ENCODE results near the gene RPL19. TPM values are rescaled to one million over a fixed set of nuclear protein-coding genes. Genes with fewer than 3 reads are reported as not detected.
"Not testable (repeated sequence)": the region's sequence is repeated elsewhere in the genome, so short reads cannot be mapped to it uniquely, and the experiment has no call there.

RPL19 gene
- total RNA-seq, 8 experiments from 2014 or later: 2,038 to 3,335 (median 2,760) TPM

GRCh38 chr17:39244600-39245570 is 44.8 kb downstream of the RPL19 start:
- ATAC-seq (replicated peaks in 6 of 8): peak; percentile 88 to 95 (median 92)
- in situ Hi-C loops (cut with MboI; ENCODE audit: low pct_unique_long_range_greater_than_20kb in 2 of 9, low sequenced_read_pairs in 9 of 9, unreplicated experiment in 9 of 9): loop anchor here in 3 of 9 experiments (10.0 to 25.0 kb wide), 2 partner anchors 258 to 260 kb away; no protein-coding TSS in a partner anchor
- Histone ChIP-seq H3K4me3 (no peak overlapping the region), H3K27ac (no peak overlapping the region), H3K4me1 (replicated peaks in 1 of 2) (peaks cover 4 to 8% of the 10 kb centered on the region in 2 donors)
- WGBS, 10 experiments: 0 to 80% (median 0%) methylated on average over 1 to 2 of the region's 6 CpGs; no CpG with 5 or more reads in 7 of the 10 experiments

GRCh38 chr17:39246274-39246673 is 46.2 kb downstream of the RPL19 start:
- Histone ChIP-seq H3K27ac (no peak overlapping the region), H3K4me3 (no peak overlapping the region), H3K4me1 (replicated peaks in 1 of 2) (peaks cover 4 to 8% of the 10 kb centered on the region in 2 donors)
- no peak for ATAC-seq (replicated peaks in 6 of 8)
- in situ Hi-C loops (cut with MboI; ENCODE audit: low pct_unique_long_range_greater_than_20kb in 2 of 9, low sequenced_read_pairs in 9 of 9, unreplicated experiment in 9 of 9): loop anchor here in 3 of 9 experiments (10.0 to 25.0 kb wide), 2 partner anchors 259 to 261 kb away; no protein-coding TSS in a partner anchor
- WGBS, 10 experiments: 0 to 87% (median 35%) methylated on average over 1 to 2 of the region's 3 CpGs; no CpG with 5 or more reads in 6 of the 10 experiments

- in situ Hi-C loops (cut with MboI; ENCODE audit: low pct_unique_long_range_greater_than_20kb in 2 of 9, low sequenced_read_pairs in 9 of 9, unreplicated experiment in 9 of 9); H3K4me1 ChIP-seq (replicated peaks in 1 of 2); ATAC-seq (replicated peaks in 6 of 8); H3K4me3 ChIP-seq; H3K27ac ChIP-seq: not testable (repeated sequence)
- 48 to 100% (median 91%) methylated on average over 1 to 6 of the region's 12 CpGs; no CpG with 5 or more reads in 2 of the 10 experiments for WGBS, 10 experiments
These were observed 50.0 kb downstream of the RPL19 start for GRCh38 chr17:39250076-39250475.

- 20 to 100% (median 71%) methylated on average over 1 of the region's 1 CpG; no CpG with 5 or more reads in 5 of the 10 experiments for whole genome bisulfite sequencing, 10 experiments
- Histone ChIP-seq H3K4me3 (no peak overlapping the region), H3K27ac (no peak overlapping the region), H3K4me1 (replicated peaks in 1 of 2) (no peaks in the 10 kb centered on the region)
- in situ Hi-C loops (cut with MboI; ENCODE audit: low pct_unique_long_range_greater_than_20kb in 2 of 9, low sequenced_read_pairs in 9 of 9, unreplicated experiment in 9 of 9): no loop called here
- ATAC-seq (replicated peaks in 6 of 8): no peak
These were observed 51.9 kb downstream of the RPL19 start for GRCh38 chr17:39251997-39252396.

- no peak overlapping the region for H3K27ac ChIP-seq
- 33 to 90% (median 60%) methylated on average over 1 to 6 of the region's 7 CpGs; no CpG with 5 or more reads in 1 of the 10 experiments for WGBS, 10 experiments
- no peak for ATAC-seq (replicated peaks in 6 of 8)
- H3K4me1 ChIP-seq (replicated peaks in 1 of 2): no peaks in the 10 kb centered on the region
- no peak overlapping the region for H3K4me3 ChIP-seq
- in situ Hi-C loops (cut with MboI; ENCODE audit: low pct_unique_long_range_greater_than_20kb in 2 of 9, low sequenced_read_pairs in 9 of 9, unreplicated experiment in 9 of 9): no loop called here
These were observed 52.8 kb downstream of the RPL19 start for GRCh38 chr17:39252788-39253460.

Other genes with a start within 250 kb of the RPL19 start
- gene FBXO47, start 232.9 kb upstream of the RPL19 start, total RNA-seq: under 1 TPM in 2 of 8 experiments, not detected in 6; 0.07 to 0.20 TPM
- gene PLXDC1, start 48.6 kb upstream of the RPL19 start, total RNA-seq: 1 to 10 TPM in 4 of 8 experiments, under 1 TPM in 4; 0.37 to 4.3 (median 0.93) TPM
- under 1 TPM in 6 of 8 experiments, not detected in 2; 0.07 to 0.66 (median 0.23) TPM for gene ARL5C, start 34.1 kb upstream of the RPL19 start, total RNA-seq
- gene CACNB1, start 2.6 kb upstream of the RPL19 start, total RNA-seq: 10 to 100 TPM in 5 of 8 experiments, 1 to 10 TPM in 3; 1.9 to 19.3 (median 16.0) TPM
- gene STAC2, start 25.7 kb downstream of the RPL19 start, total RNA-seq: 1 to 10 TPM in 3 of 8 experiments, under 1 TPM in 5; 0.20 to 4.5 (median 0.84) TPM
- gene FBXL20, start 201.3 kb downstream of the RPL19 start, total RNA-seq: 10 to 100 TPM in 7 of 8 experiments, 1 to 10 TPM in 1; 7.6 to 21.7 (median 14.9) TPM